ENCODE measurements around the gene CFAP161.

CFAP161 gene

DNA sequence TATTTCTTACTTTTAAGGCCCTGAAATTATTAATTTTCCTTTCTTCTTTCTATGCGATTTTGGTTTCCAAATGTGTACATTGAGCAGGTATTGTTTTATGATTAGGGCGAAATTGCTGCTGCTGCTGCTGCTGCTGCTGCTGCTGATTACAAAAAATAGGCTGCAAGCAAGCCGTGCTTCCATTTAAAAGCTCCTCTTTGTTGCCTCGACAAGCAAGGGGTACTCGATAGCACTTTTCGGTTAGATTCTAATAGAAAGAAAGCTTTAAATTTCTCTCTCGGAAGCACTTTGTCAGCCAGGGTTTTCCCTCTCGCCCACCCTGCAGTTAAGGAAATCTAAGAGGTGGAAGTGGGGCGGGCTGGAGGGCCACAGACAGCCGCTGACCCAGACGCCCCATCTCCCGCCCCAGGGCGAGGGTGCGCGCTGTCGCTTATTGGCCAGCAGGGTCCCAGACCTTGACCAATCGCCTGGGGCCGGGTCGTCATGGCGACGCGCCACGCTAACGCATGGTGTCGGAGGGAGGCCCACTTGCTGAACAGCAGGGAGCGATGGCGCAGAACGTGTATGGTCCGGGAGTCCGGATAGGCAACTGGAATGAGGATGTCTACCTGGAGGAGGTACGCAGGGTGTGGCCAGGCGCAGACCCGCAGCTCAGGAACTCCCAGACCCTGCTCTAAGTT lies at the start of gene CFAP161 (continued):
- TF ChIP-seq, protein P1, sequence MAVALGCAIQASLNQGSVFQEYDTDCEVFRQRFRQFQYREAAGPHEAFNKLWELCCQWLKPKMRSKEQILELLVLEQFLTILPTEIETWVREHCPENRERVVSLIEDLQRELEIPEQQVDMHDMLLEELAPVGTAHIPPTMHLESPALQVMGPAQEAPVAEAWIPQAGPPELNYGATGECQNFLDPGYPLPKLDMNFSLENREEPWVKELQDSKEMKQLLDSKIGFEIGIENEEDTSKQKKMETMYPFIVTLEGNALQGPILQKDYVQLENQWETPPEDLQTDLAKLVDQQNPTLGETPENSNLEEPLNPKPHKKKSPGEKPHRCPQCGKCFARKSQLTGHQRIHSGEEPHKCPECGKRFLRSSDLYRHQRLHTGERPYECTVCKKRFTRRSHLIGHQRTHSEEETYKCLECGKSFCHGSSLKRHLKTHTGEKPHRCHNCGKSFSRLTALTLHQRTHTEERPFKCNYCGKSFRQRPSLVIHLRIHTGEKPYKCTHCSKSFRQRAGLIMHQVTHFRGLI (tag by site-specific recombination; IDR thresholded peaks at IDR 0.05): no peak
- TF ChIP-seq ZFP41 (tag by site-specific recombination; IDR thresholded peaks at IDR 0.05; ENCODE audit: borderline replicate concordance): no peak
- TF ChIP-seq ZNF837 (tag by site-specific recombination; IDR thresholded peaks at IDR 0.05): no peak
- TF ChIP-seq ZNF146 (tag by site-specific recombination; IDR thresholded peaks at IDR 0.05): no peak
- no peak for TF ChIP-seq ZNF350 (tag by site-specific recombination; IDR thresholded peaks at IDR 0.05)
- TF ChIP-seq, protein P2, sequence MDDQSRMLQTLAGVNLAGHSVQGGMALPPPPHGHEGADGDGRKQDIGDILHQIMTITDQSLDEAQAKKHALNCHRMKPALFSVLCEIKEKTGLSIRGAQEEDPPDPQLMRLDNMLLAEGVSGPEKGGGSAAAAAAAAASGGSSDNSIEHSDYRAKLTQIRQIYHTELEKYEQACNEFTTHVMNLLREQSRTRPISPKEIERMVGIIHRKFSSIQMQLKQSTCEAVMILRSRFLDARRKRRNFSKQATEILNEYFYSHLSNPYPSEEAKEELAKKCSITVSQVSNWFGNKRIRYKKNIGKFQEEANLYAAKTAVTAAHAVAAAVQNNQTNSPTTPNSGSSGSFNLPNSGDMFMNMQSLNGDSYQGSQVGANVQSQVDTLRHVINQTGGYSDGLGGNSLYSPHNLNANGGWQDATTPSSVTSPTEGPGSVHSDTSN (CRISPR knock-in tag; IDR thresholded peaks at IDR 0.05): no peak
- TF ChIP-seq ZNF10 (tag by site-specific recombination; IDR thresholded peaks at IDR 0.05): no peak
- TF ChIP-seq ZNF37A (tag by site-specific recombination; IDR thresholded peaks at IDR 0.05): no peak
- no peak for TF ChIP-seq ZNF423 (tag by site-specific recombination; IDR thresholded peaks at IDR 0.05)
- TF ChIP-seq, protein P3, sequence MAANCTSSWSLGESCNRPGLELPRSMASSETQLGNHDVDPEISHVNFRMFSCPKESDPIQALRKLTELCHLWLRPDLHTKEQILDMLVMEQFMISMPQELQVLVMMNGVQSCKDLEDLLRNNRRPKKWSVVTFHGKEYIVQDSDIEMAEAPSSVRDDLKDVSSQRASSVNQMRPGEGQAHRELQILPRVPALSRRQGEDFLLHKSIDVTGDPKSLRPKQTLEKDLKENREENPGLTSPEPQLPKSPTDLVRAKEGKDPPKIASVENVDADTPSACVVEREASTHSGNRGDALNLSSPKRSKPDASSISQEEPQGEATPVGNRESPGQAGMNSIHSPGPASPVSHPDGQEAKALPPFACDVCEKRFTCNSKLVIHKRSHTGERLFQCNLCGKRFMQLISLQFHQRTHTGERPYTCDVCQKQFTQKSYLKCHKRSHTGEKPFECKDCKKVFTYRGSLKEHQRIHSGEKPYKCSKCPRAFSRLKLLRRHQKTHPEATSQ (tag by site-specific recombination; IDR thresholded peaks at IDR 0.05): no peak
- TF ChIP-seq, protein P4, sequence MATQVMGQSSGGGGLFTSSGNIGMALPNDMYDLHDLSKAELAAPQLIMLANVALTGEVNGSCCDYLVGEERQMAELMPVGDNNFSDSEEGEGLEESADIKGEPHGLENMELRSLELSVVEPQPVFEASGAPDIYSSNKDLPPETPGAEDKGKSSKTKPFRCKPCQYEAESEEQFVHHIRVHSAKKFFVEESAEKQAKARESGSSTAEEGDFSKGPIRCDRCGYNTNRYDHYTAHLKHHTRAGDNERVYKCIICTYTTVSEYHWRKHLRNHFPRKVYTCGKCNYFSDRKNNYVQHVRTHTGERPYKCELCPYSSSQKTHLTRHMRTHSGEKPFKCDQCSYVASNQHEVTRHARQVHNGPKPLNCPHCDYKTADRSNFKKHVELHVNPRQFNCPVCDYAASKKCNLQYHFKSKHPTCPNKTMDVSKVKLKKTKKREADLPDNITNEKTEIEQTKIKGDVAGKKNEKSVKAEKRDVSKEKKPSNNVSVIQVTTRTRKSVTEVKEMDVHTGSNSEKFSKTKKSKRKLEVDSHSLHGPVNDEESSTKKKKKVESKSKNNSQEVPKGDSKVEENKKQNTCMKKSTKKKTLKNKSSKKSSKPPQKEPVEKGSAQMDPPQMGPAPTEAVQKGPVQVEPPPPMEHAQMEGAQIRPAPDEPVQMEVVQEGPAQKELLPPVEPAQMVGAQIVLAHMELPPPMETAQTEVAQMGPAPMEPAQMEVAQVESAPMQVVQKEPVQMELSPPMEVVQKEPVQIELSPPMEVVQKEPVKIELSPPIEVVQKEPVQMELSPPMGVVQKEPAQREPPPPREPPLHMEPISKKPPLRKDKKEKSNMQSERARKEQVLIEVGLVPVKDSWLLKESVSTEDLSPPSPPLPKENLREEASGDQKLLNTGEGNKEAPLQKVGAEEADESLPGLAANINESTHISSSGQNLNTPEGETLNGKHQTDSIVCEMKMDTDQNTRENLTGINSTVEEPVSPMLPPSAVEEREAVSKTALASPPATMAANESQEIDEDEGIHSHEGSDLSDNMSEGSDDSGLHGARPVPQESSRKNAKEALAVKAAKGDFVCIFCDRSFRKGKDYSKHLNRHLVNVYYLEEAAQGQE (tag by site-specific recombination; IDR thresholded peaks at IDR 0.05): no peak
- TF ChIP-seq, protein P5, sequence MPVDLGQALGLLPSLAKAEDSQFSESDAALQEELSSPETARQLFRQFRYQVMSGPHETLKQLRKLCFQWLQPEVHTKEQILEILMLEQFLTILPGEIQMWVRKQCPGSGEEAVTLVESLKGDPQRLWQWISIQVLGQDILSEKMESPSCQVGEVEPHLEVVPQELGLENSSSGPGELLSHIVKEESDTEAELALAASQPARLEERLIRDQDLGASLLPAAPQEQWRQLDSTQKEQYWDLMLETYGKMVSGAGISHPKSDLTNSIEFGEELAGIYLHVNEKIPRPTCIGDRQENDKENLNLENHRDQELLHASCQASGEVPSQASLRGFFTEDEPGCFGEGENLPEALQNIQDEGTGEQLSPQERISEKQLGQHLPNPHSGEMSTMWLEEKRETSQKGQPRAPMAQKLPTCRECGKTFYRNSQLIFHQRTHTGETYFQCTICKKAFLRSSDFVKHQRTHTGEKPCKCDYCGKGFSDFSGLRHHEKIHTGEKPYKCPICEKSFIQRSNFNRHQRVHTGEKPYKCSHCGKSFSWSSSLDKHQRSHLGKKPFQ (tag by site-specific recombination; IDR thresholded peaks at IDR 0.05): no peak
- TF ChIP-seq ZNF670 (tag by site-specific recombination; IDR thresholded peaks at IDR 0.05; ENCODE audit: low read depth): no peak
- no peak for TF ChIP-seq ZNF626 (tag by site-specific recombination; IDR thresholded peaks at IDR 0.05)
- no peak for TF ChIP-seq GLIS1 (tag by site-specific recombination; IDR thresholded peaks at IDR 0.05)
- TF ChIP-seq ZBTB8A (tag by site-specific recombination; IDR thresholded peaks at IDR 0.05): peak; percentile 76
- no peak for TF ChIP-seq IKZF3 (tag by site-specific recombination; IDR thresholded peaks at IDR 0.05)
- TF ChIP-seq ZNF549 (tag by site-specific recombination; IDR thresholded peaks at IDR 0.05): no peak
- TF ChIP-seq, protein P6, sequence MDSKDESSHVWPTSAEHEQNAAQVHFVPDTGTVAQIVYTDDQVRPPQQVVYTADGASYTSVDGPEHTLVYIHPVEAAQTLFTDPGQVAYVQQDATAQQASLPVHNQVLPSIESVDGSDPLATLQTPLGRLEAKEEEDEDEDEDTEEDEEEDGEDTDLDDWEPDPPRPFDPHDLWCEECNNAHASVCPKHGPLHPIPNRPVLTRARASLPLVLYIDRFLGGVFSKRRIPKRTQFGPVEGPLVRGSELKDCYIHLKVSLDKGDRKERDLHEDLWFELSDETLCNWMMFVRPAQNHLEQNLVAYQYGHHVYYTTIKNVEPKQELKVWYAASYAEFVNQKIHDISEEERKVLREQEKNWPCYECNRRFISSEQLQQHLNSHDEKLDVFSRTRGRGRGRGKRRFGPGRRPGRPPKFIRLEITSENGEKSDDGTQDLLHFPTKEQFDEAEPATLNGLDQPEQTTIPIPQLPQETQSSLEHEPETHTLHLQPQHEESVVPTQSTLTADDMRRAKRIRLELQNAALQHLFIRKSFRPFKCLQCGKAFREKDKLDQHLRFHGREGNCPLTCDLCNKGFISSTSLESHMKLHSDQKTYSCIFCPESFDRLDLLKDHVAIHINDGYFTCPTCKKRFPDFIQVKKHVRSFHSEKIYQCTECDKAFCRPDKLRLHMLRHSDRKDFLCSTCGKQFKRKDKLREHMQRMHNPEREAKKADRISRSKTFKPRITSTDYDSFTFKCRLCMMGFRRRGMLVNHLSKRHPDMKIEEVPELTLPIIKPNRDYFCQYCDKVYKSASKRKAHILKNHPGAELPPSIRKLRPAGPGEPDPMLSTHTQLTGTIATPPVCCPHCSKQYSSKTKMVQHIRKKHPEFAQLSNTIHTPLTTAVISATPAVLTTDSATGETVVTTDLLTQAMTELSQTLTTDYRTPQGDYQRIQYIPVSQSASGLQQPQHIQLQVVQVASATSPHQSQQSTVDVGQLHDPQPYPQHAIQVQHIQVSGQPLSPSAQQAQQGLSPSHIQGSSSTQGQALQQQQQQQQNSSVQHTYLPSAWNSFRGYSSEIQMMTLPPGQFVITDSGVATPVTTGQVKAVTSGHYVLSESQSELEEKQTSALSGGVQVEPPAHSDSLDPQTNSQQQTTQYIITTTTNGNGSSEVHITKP (tag by site-specific recombination; IDR thresholded peaks at IDR 0.05): no peak
- no peak for TF ChIP-seq ZNF555 (tag by site-specific recombination; conservative IDR thresholded peaks at IDR 0.05)
- TF ChIP-seq, protein P7, sequence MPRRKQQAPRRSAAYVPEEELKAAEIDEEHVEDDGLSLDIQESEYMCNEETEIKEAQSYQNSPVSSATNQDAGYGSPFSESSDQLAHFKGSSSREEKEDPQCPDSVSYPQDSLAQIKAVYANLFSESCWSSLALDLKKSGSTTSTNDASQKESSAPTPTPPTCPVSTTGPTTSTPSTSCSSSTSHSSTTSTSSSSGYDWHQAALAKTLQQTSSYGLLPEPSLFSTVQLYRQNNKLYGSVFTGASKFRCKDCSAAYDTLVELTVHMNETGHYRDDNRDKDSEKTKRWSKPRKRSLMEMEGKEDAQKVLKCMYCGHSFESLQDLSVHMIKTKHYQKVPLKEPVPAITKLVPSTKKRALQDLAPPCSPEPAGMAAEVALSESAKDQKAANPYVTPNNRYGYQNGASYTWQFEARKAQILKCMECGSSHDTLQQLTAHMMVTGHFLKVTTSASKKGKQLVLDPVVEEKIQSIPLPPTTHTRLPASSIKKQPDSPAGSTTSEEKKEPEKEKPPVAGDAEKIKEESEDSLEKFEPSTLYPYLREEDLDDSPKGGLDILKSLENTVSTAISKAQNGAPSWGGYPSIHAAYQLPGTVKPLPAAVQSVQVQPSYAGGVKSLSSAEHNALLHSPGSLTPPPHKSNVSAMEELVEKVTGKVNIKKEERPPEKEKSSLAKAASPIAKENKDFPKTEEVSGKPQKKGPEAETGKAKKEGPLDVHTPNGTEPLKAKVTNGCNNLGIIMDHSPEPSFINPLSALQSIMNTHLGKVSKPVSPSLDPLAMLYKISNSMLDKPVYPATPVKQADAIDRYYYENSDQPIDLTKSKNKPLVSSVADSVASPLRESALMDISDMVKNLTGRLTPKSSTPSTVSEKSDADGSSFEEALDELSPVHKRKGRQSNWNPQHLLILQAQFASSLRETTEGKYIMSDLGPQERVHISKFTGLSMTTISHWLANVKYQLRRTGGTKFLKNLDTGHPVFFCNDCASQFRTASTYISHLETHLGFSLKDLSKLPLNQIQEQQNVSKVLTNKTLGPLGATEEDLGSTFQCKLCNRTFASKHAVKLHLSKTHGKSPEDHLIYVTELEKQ (tag by site-specific recombination; IDR thresholded peaks at IDR 0.05; ENCODE audit: borderline replicate concordance): no peak
- TF ChIP-seq PRDM1 (tag by site-specific recombination; IDR thresholded peaks at IDR 0.05): no peak

All from HEK293 (cell line).